ENCODE data around the gene RPRM.

- TF ChIP-seq, protein P1, sequence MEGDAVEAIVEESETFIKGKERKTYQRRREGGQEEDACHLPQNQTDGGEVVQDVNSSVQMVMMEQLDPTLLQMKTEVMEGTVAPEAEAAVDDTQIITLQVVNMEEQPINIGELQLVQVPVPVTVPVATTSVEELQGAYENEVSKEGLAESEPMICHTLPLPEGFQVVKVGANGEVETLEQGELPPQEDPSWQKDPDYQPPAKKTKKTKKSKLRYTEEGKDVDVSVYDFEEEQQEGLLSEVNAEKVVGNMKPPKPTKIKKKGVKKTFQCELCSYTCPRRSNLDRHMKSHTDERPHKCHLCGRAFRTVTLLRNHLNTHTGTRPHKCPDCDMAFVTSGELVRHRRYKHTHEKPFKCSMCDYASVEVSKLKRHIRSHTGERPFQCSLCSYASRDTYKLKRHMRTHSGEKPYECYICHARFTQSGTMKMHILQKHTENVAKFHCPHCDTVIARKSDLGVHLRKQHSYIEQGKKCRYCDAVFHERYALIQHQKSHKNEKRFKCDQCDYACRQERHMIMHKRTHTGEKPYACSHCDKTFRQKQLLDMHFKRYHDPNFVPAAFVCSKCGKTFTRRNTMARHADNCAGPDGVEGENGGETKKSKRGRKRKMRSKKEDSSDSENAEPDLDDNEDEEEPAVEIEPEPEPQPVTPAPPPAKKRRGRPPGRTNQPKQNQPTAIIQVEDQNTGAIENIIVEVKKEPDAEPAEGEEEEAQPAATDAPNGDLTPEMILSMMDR (IDR thresholded peaks at IDR 0.05), result no peak
- no peak for TF ChIP-seq POLR2A (IDR thresholded peaks at IDR 0.05)
Measured at GRCh38 chr2:153488072-153488471, 9.5 kb upstream of the RPRM start.

Data from vagina (tissue), 2 donors.